ENCODE data around the gene ALDH6A1. TPM values are rescaled to one million over a fixed set of nuclear protein-coding genes. Genes with fewer than 3 reads are reported as not detected.

ALDH6A1 gene
- total and polyA plus RNA-seq, 2 of the 8 experiments (the other 6 are each of a cell fraction or from before 2014, with no cell fraction given): 12.1 to 28.7 TPM

DNA sequence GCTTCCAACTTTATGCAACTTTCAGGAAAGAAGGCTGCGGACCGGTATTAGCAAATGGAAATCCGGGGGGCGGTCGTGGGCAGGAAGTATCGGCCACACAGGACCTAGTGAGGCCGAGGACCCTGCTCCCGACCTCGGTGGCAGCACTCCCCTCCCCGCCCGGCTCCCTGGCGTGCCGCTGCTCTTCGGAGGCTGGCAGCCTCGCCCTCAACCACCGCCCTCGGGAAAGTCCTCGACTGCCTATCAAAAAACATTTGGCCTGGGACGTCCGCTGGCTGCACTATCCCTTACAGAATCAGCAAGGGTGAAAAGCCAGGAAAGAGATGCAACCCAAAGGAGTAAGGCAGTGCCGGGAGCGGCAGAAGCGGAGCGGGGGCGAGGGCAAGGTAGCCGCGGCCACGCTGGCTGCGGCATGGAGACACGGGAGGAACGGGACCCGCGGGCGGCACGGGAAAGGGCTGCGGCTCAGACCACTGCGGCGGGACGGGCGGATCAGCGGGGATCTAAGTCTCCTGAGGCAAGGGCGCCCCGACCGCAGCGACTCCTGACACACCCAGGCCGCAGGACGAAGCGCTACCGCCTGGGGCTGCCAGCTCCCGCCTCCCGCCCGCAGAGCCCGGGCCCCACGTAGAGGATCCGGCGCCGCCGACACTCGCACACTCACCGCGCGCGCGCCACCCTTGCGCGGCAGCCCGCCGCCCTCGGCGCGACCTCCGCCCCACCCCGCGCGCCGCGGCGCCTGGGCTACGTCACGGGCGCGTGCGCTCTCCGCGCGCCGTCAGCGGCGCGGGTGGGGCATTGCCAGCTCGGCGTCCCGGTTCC is 65.5 kb downstream of the ALDH6A1 start, which contains the start of the genes BBOF1 and ENTPD5 (continued):
- no peak for TF ChIP-seq ATF2 (IDR thresholded peaks at IDR 0.05; ENCODE audit: low read length)
- TF ChIP-seq NRF1 (IDR thresholded peaks at IDR 0.05; ENCODE audit: low read depth, low read length): 0 out of 2 replicates have a peak, but pooled peaks have one; percentile 14
- TF ChIP-seq PHF8 (conservative IDR thresholded peaks at IDR 0.05; ENCODE audit: low read depth, low read length): peak; percentile 81
- TF ChIP-seq ZNF274 (IDR thresholded peaks at IDR 0.05; ENCODE audit: borderline replicate concordance, extremely low read depth, low read length): no peak
- TF ChIP-seq EZH2 (IDR thresholded peaks at IDR 0.05; ENCODE audit: low read depth, low read length, severe bottlenecking): peak; percentile 24
- TF ChIP-seq EGR1 (IDR thresholded peaks at IDR 0.05; ENCODE audit: borderline replicate concordance, low read depth, low read length): no peak
- TF ChIP-seq CREB1 (IDR thresholded peaks at IDR 0.05): peak; percentile 92
- TF ChIP-seq SP2 (IDR thresholded peaks at IDR 0.05; ENCODE audit: low read length): no peak
- TF ChIP-seq BRCA1 (IDR thresholded peaks at IDR 0.05; ENCODE audit: low read depth, low read length): no peak
- peak in 1 of 2 experiments; percentile 76; a peak in 1 of 4 replicates for TF ChIP-seq HDAC2 (IDR thresholded peaks at IDR 0.05; ENCODE audit: borderline replicate concordance in 1 of 2, low read depth in 2 of 2, low read length in 2 of 2)
